ENCODE data around the gene SLC22A23.

Gene SLC22A23

DNA sequence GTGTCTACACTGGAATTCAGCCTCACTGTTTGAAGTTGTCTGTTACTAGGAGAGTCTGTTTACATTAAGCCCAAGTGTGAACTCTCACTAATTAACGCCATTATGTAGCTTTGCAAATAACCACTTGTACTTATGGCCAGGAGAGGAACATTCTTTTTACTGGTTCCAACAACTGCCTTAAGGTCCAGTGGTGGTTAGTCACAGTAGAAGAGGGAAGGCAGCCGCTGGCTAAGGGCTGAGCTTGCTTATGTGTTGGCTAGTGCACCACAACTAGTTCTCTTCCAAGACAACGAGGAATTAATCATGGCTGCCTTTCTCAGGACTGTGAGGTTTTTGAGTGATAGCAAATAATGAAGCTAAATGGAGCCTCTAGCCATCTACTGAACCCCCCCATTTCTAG lies 14.9 kb upstream of the SLC22A23 start:
- peak; percentile 52 for DNase-seq (ENCODE audit: low read depth)

- no peak for DNase-seq (ENCODE audit: low read depth)
Observed at GRCh38 chr6:3471286-3471685, 14.4 kb upstream of the SLC22A23 start.

GRCh38 chr6:3468585-3468984 lies 11.7 kb upstream of the SLC22A23 start:
- no peak for DNase-seq (ENCODE audit: low read depth)

- no peak for DNase-seq (ENCODE audit: low read depth)
Observed at GRCh38 chr6:3467996-3468395, 11.1 kb upstream of the SLC22A23 start.

DNA sequence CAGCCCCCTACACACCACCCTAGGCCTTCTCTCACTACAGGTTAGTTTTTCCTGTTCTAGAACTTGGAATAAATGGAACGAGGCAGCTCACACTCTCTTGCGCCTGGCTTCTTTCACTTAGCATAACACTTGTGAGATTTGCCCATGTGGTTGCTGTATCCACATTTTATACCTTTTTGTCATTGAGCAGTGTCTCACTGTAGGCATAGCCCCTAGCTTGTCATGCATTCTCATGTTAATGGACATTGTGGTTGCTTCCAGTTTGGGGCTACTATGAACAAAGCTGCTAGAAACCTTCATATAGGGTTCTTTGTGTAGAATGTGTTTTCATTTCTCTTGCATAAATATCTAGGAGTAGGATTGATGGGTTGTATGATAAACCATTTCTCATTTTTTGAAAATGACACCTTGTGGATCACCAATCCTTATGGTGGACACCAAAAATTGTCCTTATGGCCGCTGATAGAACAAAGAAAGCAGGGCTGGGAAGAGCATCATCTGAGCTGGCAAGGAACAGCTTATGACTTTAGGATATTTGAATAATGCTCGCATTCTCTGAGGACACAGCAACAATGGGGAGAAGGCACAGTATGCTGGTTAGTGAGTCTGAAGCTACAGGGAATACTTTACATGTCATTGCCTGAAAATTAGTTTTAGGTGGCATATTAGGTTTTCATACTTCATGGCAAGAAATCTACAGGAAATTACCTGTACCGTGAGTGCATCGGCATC lies 9.8 kb upstream of the SLC22A23 start:
- no peak for DNase-seq (ENCODE audit: low read depth)

DNA sequence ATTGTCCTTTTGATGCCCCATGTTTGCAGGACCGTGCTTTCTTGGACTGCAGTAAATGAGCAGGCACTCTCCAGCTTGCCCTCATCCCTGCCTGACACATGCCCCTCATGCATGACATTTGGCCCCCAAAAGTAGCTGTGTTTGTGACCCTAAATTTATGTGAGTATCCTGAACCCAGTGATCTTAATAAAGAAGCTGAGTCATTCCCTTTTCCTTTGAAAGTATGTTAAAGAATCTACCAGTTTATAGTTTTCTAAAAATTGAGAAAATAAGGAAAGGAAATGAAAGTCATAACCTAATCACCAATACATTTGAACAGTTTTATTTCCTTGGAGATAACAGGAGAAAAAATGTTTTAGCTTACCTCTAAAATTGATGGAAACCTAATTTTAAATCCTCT lies 3.4 kb upstream of the SLC22A23 start:
- DNase-seq (ENCODE audit: low read depth) = no peak

- DNase-seq (ENCODE audit: low read depth) = no peak
Observed at GRCh38 chr6:3458706-3459421, 2.0 kb upstream of the SLC22A23 start.

- DNase-seq (ENCODE audit: low read depth) = peak; percentile 18
Observed at GRCh38 chr6:3457710-3458602, 1.1 kb upstream of the SLC22A23 start.

GRCh38 chr6:3456395-3456897 lies 404 bp downstream of the SLC22A23 start:
- no peak for DNase-seq (ENCODE audit: low read depth)

GRCh38 chr6:3455569-3456394 lies 1.1 kb downstream of the SLC22A23 start:
- peak; percentile 5 for DNase-seq (ENCODE audit: low read depth)

GRCh38 chr6:3455147-3455568 lies 1.7 kb downstream of the SLC22A23 start:
- no peak for DNase-seq (ENCODE audit: low read depth)

GRCh38 chr6:3454273-3455010 lies 2.4 kb downstream of the SLC22A23 start:
- DNase-seq (ENCODE audit: low read depth) = no peak

DNA sequence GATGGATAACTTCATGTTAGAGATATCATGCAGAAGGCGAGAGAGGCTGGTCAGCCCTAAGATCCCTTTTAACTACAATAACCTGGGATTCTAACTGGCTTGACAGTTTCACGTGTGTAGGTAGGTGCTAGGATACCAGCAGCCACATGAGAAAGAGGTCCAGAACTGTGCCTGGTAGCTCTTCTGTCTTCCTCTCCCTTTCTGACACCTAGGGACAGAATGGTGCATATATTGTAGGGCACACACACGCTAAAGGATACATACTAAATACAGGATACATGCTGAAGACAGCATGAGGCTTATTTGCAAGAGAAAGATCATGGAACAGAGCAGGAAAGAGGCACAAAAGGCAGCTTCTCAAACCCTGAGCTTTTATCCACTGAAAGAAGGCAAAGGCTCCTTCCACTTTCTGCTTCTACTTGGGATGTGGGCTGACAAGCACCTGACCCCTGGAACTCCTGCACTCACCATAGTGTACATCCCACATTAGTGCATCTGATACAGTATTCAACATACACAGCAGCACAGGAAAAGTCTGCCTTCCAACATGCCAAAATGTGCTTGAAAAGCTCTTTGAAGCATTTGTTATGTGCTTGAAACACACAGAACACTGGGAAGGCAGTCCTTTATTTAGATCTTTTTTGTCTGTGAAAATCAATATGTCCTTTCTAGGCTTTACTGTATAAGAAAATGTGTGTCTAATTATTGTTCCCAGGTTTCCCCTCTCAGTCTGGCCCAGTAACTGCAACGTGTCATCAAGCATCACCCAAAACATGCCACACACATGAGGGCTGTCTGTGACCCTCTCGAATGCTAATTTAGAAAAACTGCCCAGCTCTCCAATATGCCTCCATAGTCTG lies 3.2 kb downstream of the SLC22A23 start:
- no peak for DNase-seq (ENCODE audit: low read depth)

DNA sequence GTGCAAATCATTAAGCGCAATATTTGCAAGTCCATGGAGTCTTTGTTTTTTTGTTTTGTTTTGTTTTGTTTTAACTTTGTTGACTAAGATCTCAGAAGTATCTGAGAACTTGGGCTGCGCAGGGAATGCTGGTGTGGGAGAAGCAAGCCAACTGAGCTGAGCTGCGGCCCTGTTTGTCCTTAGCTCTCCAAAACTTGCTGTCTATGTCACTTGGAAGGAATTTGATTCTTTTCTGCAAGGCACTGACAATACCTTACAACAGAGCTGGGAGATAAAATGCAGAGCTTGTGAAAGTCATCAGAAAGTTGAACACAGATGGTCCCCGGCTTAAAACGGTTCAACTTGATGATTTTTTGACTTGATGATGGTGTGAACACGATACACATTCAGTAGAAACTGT lies 5.4 kb downstream of the SLC22A23 start:
- DNase-seq (ENCODE audit: low read depth) = peak; percentile 25

- peak; percentile 73 for DNase-seq (ENCODE audit: low read depth)
Observed at GRCh38 chr6:3450888-3451287, 6.0 kb downstream of the SLC22A23 start.

DNA sequence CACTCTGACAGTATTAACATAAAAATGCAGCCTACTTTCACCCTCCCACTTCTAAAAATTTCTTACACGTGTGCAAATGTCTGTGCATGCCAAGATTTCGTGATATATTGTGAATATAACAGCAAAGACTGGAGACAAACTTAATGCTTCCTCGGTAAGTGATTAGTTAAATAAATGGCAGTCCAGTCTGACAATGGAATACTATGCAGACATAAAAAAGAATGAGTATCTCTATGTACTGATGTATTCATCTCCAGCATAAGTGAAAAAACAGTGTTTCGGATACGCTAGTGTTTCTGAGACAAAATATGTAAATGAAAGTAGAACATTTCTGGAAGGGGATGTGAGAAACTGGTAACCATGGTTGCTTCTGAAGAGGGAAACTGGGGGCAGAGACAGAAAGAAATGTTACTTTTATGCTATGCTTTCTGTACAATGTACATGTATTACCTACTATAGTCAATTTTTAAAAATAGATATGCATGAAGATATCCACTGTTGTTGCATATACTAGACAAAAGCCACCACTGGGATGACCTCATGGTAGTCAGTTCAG lies 7.0 kb downstream of the SLC22A23 start:
- DNase-seq (ENCODE audit: low read depth) = no peak

DNA sequence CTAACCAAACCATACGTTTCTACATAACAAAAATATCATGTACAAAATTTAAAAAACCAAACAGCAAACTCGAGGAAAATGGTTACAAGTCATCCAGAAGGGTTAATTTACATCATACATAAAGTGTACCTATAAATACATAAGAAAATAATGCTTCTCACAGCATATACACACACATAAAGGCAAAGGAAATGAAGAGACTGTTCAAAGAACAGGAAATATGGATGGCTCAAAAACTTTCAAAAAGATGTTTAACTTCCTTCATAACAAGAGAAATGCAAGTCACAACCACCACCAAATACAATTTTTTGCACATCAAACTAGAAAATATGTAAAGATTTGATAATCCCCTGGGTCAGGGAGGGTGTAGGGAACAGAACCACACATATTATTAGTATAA lies 7.5 kb downstream of the SLC22A23 start:
- DNase-seq (ENCODE audit: low read depth) = no peak

DNA sequence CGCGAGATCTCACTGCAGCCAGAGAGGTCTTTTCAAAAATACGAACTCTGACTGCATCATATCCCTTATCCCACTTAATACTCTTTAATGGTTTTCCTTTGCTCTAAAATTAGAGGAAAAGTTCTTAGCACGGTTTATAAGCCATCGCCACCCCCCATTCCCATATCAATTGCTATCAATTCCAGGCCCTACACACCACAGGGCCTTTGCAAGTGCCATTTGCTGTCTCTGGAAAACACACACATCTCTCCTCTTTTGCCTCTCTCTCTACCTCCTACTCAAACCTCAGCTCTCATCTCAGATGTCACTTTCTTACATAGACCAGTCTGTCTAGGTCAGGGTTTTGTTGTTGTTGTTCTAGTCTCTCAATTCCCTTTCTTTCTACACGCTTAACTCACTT lies 9.8 kb downstream of the SLC22A23 start:
- no peak for DNase-seq (ENCODE audit: low read depth)

GRCh38 chr6:3446184-3446583 lies 10.7 kb downstream of the SLC22A23 start:
- no peak for DNase-seq (ENCODE audit: low read depth)
